ENCODE results near the gene TNFRSF1A. TPM values are rescaled to one million over a fixed set of nuclear protein-coding genes. Genes with fewer than 3 reads are reported as not detected.
A peak's percentile ranks its signal among the peaks of the same experiment; 100 is the strongest.

TNFRSF1A gene
- total RNA-seq, 1 experiment from 2014 or later, result 103 TPM

- BruUV-seq (replicated peaks), result no TSS peak
- ChIA-PET POLR2A (interaction anchor here (1.0 to 3.3 kb wide), 7 partner anchors 8 to 50 kb away, joined by 4 to 26 read pairs (median 5); no protein-coding TSS in a partner anchor), CTCF (interaction anchor here (0.7 to 1.1 kb wide), 3 partner anchors 14 to 39 kb away, joined by 3 to 8 read pairs (median 4); no protein-coding TSS in a partner anchor)
- intact Hi-C loops (cut with micrococcal nuclease), result no loop called here
- no peak for TF ChIP-seq CTCF (IDR thresholded peaks at IDR 0.05; ENCODE audit: unreplicated experiment)
- Mint-ChIP-seq H3K9me3 (ENCODE audit: unreplicated experiment) (no peaks in the 10 kb centered on the region), H3K36me3 (ENCODE audit: insufficient read depth, unreplicated experiment) (peaks cover 76% of the 10 kb centered on the region), H3K4me3 (ENCODE audit: unreplicated experiment) (no peak overlapping the region), H3K27ac (ENCODE audit: low read depth, unreplicated experiment) (no peak overlapping the region), H3K27me3 (ENCODE audit: insufficient read depth, unreplicated experiment) (no peaks in the 10 kb centered on the region), H3K4me1 (ENCODE audit: insufficient read depth, unreplicated experiment) (peaks cover 40% of the 10 kb centered on the region)
- no peak for DNase-seq (ENCODE audit: unreplicated experiment)
Measured at GRCh38 chr12:6327229-6328041, 14.4 kb downstream of the TNFRSF1A start.

GRCh38 chr12:6326316-6327228 lies 15.3 kb downstream of the TNFRSF1A start:
- DNase-seq (ENCODE audit: unreplicated experiment), result no peak
- Mint-ChIP-seq H3K4me3 (ENCODE audit: unreplicated experiment) (no peak overlapping the region), H3K9me3 (ENCODE audit: unreplicated experiment) (no peaks in the 10 kb centered on the region), H3K4me1 (ENCODE audit: insufficient read depth, unreplicated experiment) (peaks cover 43% of the 10 kb centered on the region), H3K27ac (ENCODE audit: low read depth, unreplicated experiment) (peak overlapping the region; percentile 70), H3K36me3 (ENCODE audit: insufficient read depth, unreplicated experiment) (peaks cover 68% of the 10 kb centered on the region), H3K27me3 (ENCODE audit: insufficient read depth, unreplicated experiment) (no peaks in the 10 kb centered on the region)
- intact Hi-C loops (cut with micrococcal nuclease), result no loop called here
- peak; percentile 27 for TF ChIP-seq CTCF (IDR thresholded peaks at IDR 0.05; ENCODE audit: unreplicated experiment)
- BruUV-seq (replicated peaks), result no TSS peak
- ChIA-PET POLR2A (interaction anchor here (0.6 to 3.3 kb wide), 10 partner anchors 9 to 166 kb away, joined by 3 to 26 read pairs (median 4); no protein-coding TSS in a partner anchor), CTCF (interaction anchor here (0.6 to 1.1 kb wide), 8 partner anchors 14 to 951 kb away, joined by 3 to 8 read pairs (median 3); partner anchors contain the start of gene TAPBPL)

- intact Hi-C loops (cut with micrococcal nuclease), result no loop called here
Measured at GRCh38 chr12:6324936-6325750, 16.7 kb downstream of the TNFRSF1A start.

More at GRCh38 chr12:6324936-6325750, 16.7 kb downstream of the TNFRSF1A start:
- no peaks in the 10 kb centered on the region for H3K27me3 Mint-ChIP-seq (ENCODE audit: insufficient read depth, unreplicated experiment)
- ChIA-PET CTCF (interaction anchor here (0.5 kb wide), 1 partner anchor 141 kb away, joined by 3 read pairs; no protein-coding TSS in a partner anchor), POLR2A (interaction anchor here (0.6 to 3.3 kb wide), 3 partner anchors 10 to 251 kb away, joined by 3 to 26 read pairs (median 4); no protein-coding TSS in a partner anchor)
- H3K4me3 Mint-ChIP-seq (ENCODE audit: unreplicated experiment), result no peak overlapping the region
- peak overlapping the region; percentile 70 for H3K27ac Mint-ChIP-seq (ENCODE audit: low read depth, unreplicated experiment)
- no peak for DNase-seq (ENCODE audit: unreplicated experiment)
- no peak for TF ChIP-seq CTCF (IDR thresholded peaks at IDR 0.05; ENCODE audit: unreplicated experiment)
- peaks cover 38% of the 10 kb centered on the region for H3K4me1 Mint-ChIP-seq (ENCODE audit: insufficient read depth, unreplicated experiment)
- H3K36me3 Mint-ChIP-seq (ENCODE audit: insufficient read depth, unreplicated experiment), result peaks cover 54% of the 10 kb centered on the region
- H3K9me3 Mint-ChIP-seq (ENCODE audit: unreplicated experiment), result no peaks in the 10 kb centered on the region
- BruUV-seq (replicated peaks), result no TSS peak
